HUES6 (cell line): ENCODE measurements around the gene CDH5.
A peak's percentile ranks its signal among the peaks of the same experiment; 100 is the strongest.

Experiments used
- H3K27ac ChIP-seq: 2 replicates; pipeline ENCODE4 v1.7.0; 2013; ENCODE audit warnings: low read depth, mild to moderate bottlenecking, low read length, inconsistent platforms
- H3K27me3 ChIP-seq: 2 replicates; pipeline ENCODE4 v1.6.1; 2013; ENCODE audit warnings: low read length; ENCODE audit not compliant: control insufficient read depth, insufficient read depth
- H3K36me3 ChIP-seq: 2 replicates; pipeline ENCODE4 v1.6.1; 2013; ENCODE audit warnings: low read length; ENCODE audit not compliant: control insufficient read depth, insufficient read depth
- H3K4me1 ChIP-seq: 2 replicates; pipeline ENCODE4 v1.6.1; 2013; ENCODE audit warnings: low read length; ENCODE audit not compliant: control insufficient read depth, insufficient read depth
- H3K4me3 ChIP-seq: 2 replicates; pipeline ENCODE4 v1.5.1; 2013; ENCODE audit warnings: low read depth, low read length
- H3K9ac ChIP-seq: one replicate; pipeline ENCODE4 v1.6.1; 2013; ENCODE audit warnings: mild to moderate bottlenecking, low read length
- H3K9me3 ChIP-seq: 2 replicates; pipeline ENCODE4 v1.6.1; 2013; ENCODE audit warnings: low read depth, low read length; ENCODE audit not compliant: control insufficient read depth, insufficient read depth

Gene CDH5

GRCh38 chr16:66377324-66377723 is 10.8 kb downstream of the CDH5 start:
- Histone ChIP-seq H3K27me3 (no peaks in the 10 kb centered on the region), H3K27ac (no peak overlapping the region), H3K36me3 (no peaks in the 10 kb centered on the region), H3K4me3 (no peak overlapping the region), H3K9me3 (no peaks in the 10 kb centered on the region), H3K4me1 (peaks cover 9% of the 10 kb centered on the region; the same call in 1 of the 2 replicates), H3K9ac (no peak overlapping the region)

GRCh38 chr16:66378741-66379570 is 12.5 kb downstream of the CDH5 start:
- H3K4me3 ChIP-seq: no peak overlapping the region
- no peaks in the 10 kb centered on the region for H3K27me3 ChIP-seq
- no peaks in the 10 kb centered on the region for H3K9me3 ChIP-seq
- H3K4me1 ChIP-seq: peaks cover 19% of the 10 kb centered on the region
- no peak overlapping the region for H3K9ac ChIP-seq
- H3K27ac ChIP-seq: no peak overlapping the region
- no peaks in the 10 kb centered on the region for H3K36me3 ChIP-seq

GRCh38 chr16:66379571-66379941 is 13.1 kb downstream of the CDH5 start:
- Histone ChIP-seq H3K9me3 (no peaks in the 10 kb centered on the region), H3K36me3 (no peaks in the 10 kb centered on the region), H3K27me3 (no peaks in the 10 kb centered on the region), H3K4me1 (peaks cover 16% of the 10 kb centered on the region), H3K4me3 (no peak overlapping the region), H3K9ac (no peak overlapping the region), H3K27ac (no peak overlapping the region)

- Histone ChIP-seq H3K27ac (no peak overlapping the region), H3K4me1 (peaks cover 16% of the 10 kb centered on the region), H3K9me3 (no peaks in the 10 kb centered on the region), H3K27me3 (no peaks in the 10 kb centered on the region), H3K36me3 (no peaks in the 10 kb centered on the region), H3K9ac (no peak overlapping the region), H3K4me3 (no peak overlapping the region)
Observed at GRCh38 chr16:66380421-66380820, 13.9 kb downstream of the CDH5 start.

GRCh38 chr16:66381585-66382170 is 15.2 kb downstream of the CDH5 start:
- no peaks in the 10 kb centered on the region for H3K27me3 ChIP-seq
- no peaks in the 10 kb centered on the region for H3K9me3 ChIP-seq
- H3K36me3 ChIP-seq: no peaks in the 10 kb centered on the region
- H3K4me3 ChIP-seq: no peak overlapping the region
- peaks cover 16% of the 10 kb centered on the region for H3K4me1 ChIP-seq
- H3K27ac ChIP-seq: no peak overlapping the region
- H3K9ac ChIP-seq: no peak overlapping the region

GRCh38 chr16:66382171-66382965 is 15.9 kb downstream of the CDH5 start:
- H3K27ac ChIP-seq: peak overlapping the region; percentile 1; the same call in 1 of the 2 replicates
- peaks cover 16% of the 10 kb centered on the region for H3K4me1 ChIP-seq
- no peaks in the 10 kb centered on the region for H3K27me3 ChIP-seq
- peak overlapping the region; percentile 39 for H3K9ac ChIP-seq
- H3K36me3 ChIP-seq: no peaks in the 10 kb centered on the region
- no peaks in the 10 kb centered on the region for H3K9me3 ChIP-seq
- H3K4me3 ChIP-seq: no peak overlapping the region

- H3K4me3 ChIP-seq: no peak overlapping the region
- H3K36me3 ChIP-seq: no peaks in the 10 kb centered on the region
- H3K9ac ChIP-seq: peak overlapping the region; percentile 39
- peak overlapping the region; percentile 1; the same call in 1 of the 2 replicates for H3K27ac ChIP-seq
- no peaks in the 10 kb centered on the region for H3K27me3 ChIP-seq
- no peaks in the 10 kb centered on the region for H3K9me3 ChIP-seq
- peaks cover 16% of the 10 kb centered on the region for H3K4me1 ChIP-seq
Observed at GRCh38 chr16:66382966-66383299, 16.4 kb downstream of the CDH5 start.

GRCh38 chr16:66383551-66383950 is 17.1 kb downstream of the CDH5 start:
- Histone ChIP-seq H3K9me3 (no peaks in the 10 kb centered on the region), H3K27me3 (no peaks in the 10 kb centered on the region), H3K36me3 (no peaks in the 10 kb centered on the region), H3K27ac (no peak overlapping the region), H3K4me3 (no peak overlapping the region), H3K4me1 (peaks cover 16% of the 10 kb centered on the region), H3K9ac (no peak overlapping the region)

GRCh38 chr16:66385415-66385814 is 18.9 kb downstream of the CDH5 start:
- Histone ChIP-seq H3K9me3 (no peaks in the 10 kb centered on the region), H3K4me3 (no peak overlapping the region), H3K27ac (no peak overlapping the region), H3K4me1 (peaks cover 10% of the 10 kb centered on the region), H3K9ac (no peak overlapping the region), H3K36me3 (no peaks in the 10 kb centered on the region), H3K27me3 (no peaks in the 10 kb centered on the region)

GRCh38 chr16:66386629-66387622 is 20.4 kb downstream of the CDH5 start:
- H3K27ac ChIP-seq: no peak overlapping the region
- H3K4me1 ChIP-seq: peaks cover 10% of the 10 kb centered on the region

More at GRCh38 chr16:66386629-66387622, 20.4 kb downstream of the CDH5 start:
- no peaks in the 10 kb centered on the region for H3K27me3 ChIP-seq
- H3K4me3 ChIP-seq: no peak overlapping the region
- no peaks in the 10 kb centered on the region for H3K9me3 ChIP-seq
- no peak overlapping the region for H3K9ac ChIP-seq
- no peaks in the 10 kb centered on the region for H3K36me3 ChIP-seq
